Measurements from ENCODE around the gene GRID2.

GRCh38 chr4:92521941-92522340 lies 218.2 kb downstream of the GRID2 start:
- TF ChIP-seq CTCF (conservative IDR thresholded peaks at IDR 0.05), result no peak
- no peak for TF ChIP-seq ZFX (IDR thresholded peaks at IDR 0.05)
